Naive thymus-derived CD4-positive, alpha-beta T cell (primary cell): ENCODE measurements around the gene TBCD. TPM values are rescaled to one million over a fixed set of nuclear protein-coding genes. Genes with fewer than 3 reads are reported as not detected.

ENCODE experiments used
- ATAC-seq: fragments of 150-1000 bp; cut with Tn5 transposase; 2 replicates; pipeline ENCODE4 v1.10.0; 2021; ENCODE audit warnings: mild to moderate bottlenecking, moderate library complexity
- CTCF ChIA-PET: fragments of 350-600 bp; sonication (Branson Sonifier 250); formaldehyde crosslinking; loops from one replicate; lab custom pipeline; 2021; ENCODE audit warnings: antibody characterized with exemption; lab: Charles Lee
- POLR2A ChIA-PET: fragments of 350-600 bp; sonication (Branson Sonifier 250); formaldehyde crosslinking; loops from one replicate; lab custom pipeline; 2021; ENCODE audit warnings: antibody characterized with exemption, inconsistent platforms; lab: Charles Lee
- DNase-seq, 9 donors: peaks; one replicate each; pipeline versions ENCODE4 v3.0.0 to v3.0.0-alpha.2; 2020 to 2022; ENCODE audit warnings: mixed read lengths in 1 of 9
- H3K27ac ChIP-seq: one replicate; pipeline ENCODE4 v1.7.0; 2013; ENCODE audit warnings: mild to moderate bottlenecking, low read depth, low read length, moderate library complexity
- H3K27me3 ChIP-seq, 2 donors: one replicate each; pipeline ENCODE4 v1.7.0; 2013; ENCODE audit warnings: low read length in 2 of 2, mild to moderate bottlenecking in 2 of 2, moderate library complexity in 2 of 2; ENCODE audit not compliant: control insufficient read depth in 2 of 2, insufficient read depth in 2 of 2
- H3K36me3 ChIP-seq, 3 experiments: 1 replicate in 2 of 3; 2 replicates in 1 of 3; pipeline ENCODE4 v1.7.0; 2013; ENCODE audit warnings: low read length in 3 of 3, mild to moderate bottlenecking in 3 of 3, moderate library complexity in 1 of 3; ENCODE audit not compliant: insufficient read depth in 3 of 3, control insufficient read depth in 2 of 3
- H3K4me1 ChIP-seq, 2 donors: one replicate each; pipeline ENCODE4 v1.7.0; 2013; ENCODE audit warnings: low read length in 2 of 2, mild to moderate bottlenecking in 2 of 2, moderate library complexity in 1 of 2; ENCODE audit not compliant: control insufficient read depth in 2 of 2, insufficient read depth in 2 of 2
- H3K4me3 ChIP-seq: 2 replicates; pipeline ENCODE4 v1.7.0; 2013; ENCODE audit warnings: mild to moderate bottlenecking, low read length
- H3K9me3 ChIP-seq, 3 experiments: 1 replicate in 2 of 3; 2 replicates in 1 of 3; pipeline ENCODE4 v1.7.0; 2013; ENCODE audit warnings: low read length in 3 of 3; ENCODE audit not compliant: control insufficient read depth in 2 of 3
- H3K27ac Mint-ChIP-seq, 9 donors: one replicate each; pipeline ENCODE4 v1.8.0; 2020 to 2022; ENCODE audit warnings: mixed read lengths in 9 of 9, mild to moderate bottlenecking in 8 of 9, moderate library complexity in 5 of 9, inconsistent platforms in 2 of 9
- H3K27me3 Mint-ChIP-seq, 5 donors: one replicate each; pipeline ENCODE4 v1.8.0; 2021 to 2022; ENCODE audit warnings: mixed read lengths in 5 of 5, mild to moderate bottlenecking in 1 of 5
- H3K36me3 Mint-ChIP-seq, 5 donors: one replicate each; pipeline ENCODE4 v1.8.0; 2020 to 2022; ENCODE audit warnings: mixed read lengths in 5 of 5, mild to moderate bottlenecking in 3 of 5, inconsistent platforms in 1 of 5
- H3K4me1 Mint-ChIP-seq, 7 donors: one replicate each; pipeline ENCODE4 v1.8.0; 2020 to 2022; ENCODE audit warnings: mixed read lengths in 7 of 7, mild to moderate bottlenecking in 3 of 7, inconsistent platforms in 1 of 7
- H3K4me3 Mint-ChIP-seq, 10 donors: one replicate each; pipeline ENCODE4 v1.8.0; 2020 to 2022; ENCODE audit warnings: mild to moderate bottlenecking in 10 of 10, mixed read lengths in 10 of 10, moderate library complexity in 6 of 10, inconsistent platforms in 2 of 10
- H3K9me3 Mint-ChIP-seq, 11 donors: one replicate each; pipeline ENCODE4 v1.8.0; 2020 to 2022; ENCODE audit warnings: mixed read lengths in 11 of 11, mild to moderate bottlenecking in 4 of 11, inconsistent platforms in 1 of 11, moderate library complexity in 1 of 11
- intact Hi-C, 2 donors: fragments of 100-400 bp; cut with micrococcal nuclease; formaldehyde crosslinking; loops; one replicate each; pipeline ENCODE4 v1.15.1; 2023
- polyA plus RNA-seq, 2 donors: library from polyadenylated mRNA; unstranded; fragments of 300-500 nt; fragmentation: Illumina TruSeq; gene quantifications; one replicate each; pipeline ENCODE4 v1.2.3, GENCODE V29; 2021
- total RNA-seq, 6 experiments: library from RNA in 5 of 6; stranded (reverse) in 5 of 6; gene quantifications; 1 replicate in 5 of 6; 2 replicates in 1 of 6; pipeline ENCODE4 v1.2.3 and lab custom pipeline; 2021 to 2026

Gene TBCD
- total and polyA plus RNA-seq, 7 experiments from 2014 or later = 61.5 to 255 (median 123) TPM

DNA sequence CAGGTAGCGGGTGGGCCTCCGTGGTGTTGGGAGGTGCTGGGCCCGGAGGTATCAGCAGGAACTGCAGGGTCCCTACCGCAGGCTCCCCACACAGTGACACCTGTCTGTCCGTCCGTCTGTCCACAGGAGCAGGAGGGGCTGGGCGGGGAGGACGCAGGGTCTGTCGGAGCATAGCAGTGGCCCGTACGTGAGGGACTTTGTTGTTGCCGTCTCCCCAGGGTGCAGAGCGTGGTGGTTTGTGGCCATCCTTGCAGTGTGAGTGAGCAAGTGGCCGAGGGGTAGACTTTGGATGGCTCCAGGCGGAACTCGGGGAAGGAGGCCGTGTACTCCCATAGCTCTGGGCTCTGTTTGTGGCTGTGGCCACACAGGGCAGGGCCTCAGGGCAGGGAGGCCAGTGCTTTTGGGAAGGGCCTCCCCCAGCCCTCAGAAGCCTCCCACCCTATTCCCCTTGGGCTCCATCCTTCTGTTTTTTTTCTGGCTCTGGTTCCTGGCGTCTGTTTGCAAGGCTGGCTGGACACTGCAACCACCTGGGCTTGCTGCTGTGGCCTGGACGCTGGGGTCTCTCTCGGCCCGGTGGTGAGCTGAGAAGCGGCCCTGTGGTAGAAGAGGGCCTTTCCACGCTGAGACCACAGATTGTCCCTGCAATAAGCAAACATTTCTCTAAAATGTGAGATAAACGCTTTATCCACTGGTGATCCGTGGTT is 128.9 kb downstream of the TBCD start:
- H3K27me3 ChIP-seq = no peaks in the 10 kb centered on the region
- Mint-ChIP-seq H3K27ac (peak overlapping the region; percentile 42 to 100 (median 77)), H3K4me1 (peaks cover 50 to 88% (median 71%) of the 10 kb centered on the region in 7 donors), H3K27me3 (no peaks in the 10 kb centered on the region), H3K9me3 (peaks cover 0 to 2% (median 0%) of the 10 kb centered on the region in 11 donors), H3K36me3 (peaks cover 5 to 33% (median 11%) of the 10 kb centered on the region in 5 donors), H3K4me3 (peak overlapping the region in 5 of 10 donors; percentile 3 to 99 (median 48))
- intact Hi-C loops = no loop called here
- H3K9me3 ChIP-seq = no peaks in the 10 kb centered on the region
- no peak overlapping the region for H3K27ac ChIP-seq
- ATAC-seq = no peak
- ChIA-PET POLR2A (interaction anchor here (0.9 to 6.3 kb wide), 3 partner anchors 9 to 17 kb away, joined by 4 to 84 read pairs (median 4); no protein-coding TSS in a partner anchor), CTCF (interaction anchor here (1.6 kb wide), 1 partner anchor 16 kb away, joined by 7 read pairs; no protein-coding TSS in a partner anchor)
- H3K36me3 ChIP-seq = peaks cover 0 to 3% (median 0%) of the 10 kb centered on the region in 3 experiments
- H3K4me3 ChIP-seq = no peak overlapping the region
- no peak for DNase-seq
- peaks cover 45 to 46% of the 10 kb centered on the region in 2 donors for H3K4me1 ChIP-seq

DNA sequence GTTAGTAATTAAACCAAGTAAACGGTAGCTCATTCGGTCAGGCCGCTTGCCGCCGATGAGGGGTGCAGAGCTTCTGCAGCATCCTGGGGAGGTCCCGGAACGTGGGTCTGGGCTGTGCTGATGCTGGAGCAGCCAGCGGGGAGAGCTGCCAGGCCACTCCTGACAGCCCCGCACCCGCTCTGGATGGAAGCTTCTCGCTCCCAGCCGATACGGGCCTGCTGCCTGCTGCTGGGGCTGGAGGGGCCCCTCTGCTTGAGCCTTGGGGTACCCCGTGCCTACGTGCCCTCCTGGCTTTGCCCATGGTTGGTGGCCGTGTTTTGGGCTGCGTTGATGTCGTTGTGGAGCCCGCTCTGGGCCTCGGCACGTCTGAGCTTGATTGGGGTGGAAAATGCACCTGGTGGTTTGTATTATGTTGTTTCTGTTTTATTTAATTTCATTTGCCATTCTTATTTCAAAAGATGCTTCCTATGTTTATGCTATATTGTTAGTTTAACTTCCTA is 129.5 kb downstream of the TBCD start:
- H3K27ac ChIP-seq = peak overlapping the region; percentile 75

DNA sequence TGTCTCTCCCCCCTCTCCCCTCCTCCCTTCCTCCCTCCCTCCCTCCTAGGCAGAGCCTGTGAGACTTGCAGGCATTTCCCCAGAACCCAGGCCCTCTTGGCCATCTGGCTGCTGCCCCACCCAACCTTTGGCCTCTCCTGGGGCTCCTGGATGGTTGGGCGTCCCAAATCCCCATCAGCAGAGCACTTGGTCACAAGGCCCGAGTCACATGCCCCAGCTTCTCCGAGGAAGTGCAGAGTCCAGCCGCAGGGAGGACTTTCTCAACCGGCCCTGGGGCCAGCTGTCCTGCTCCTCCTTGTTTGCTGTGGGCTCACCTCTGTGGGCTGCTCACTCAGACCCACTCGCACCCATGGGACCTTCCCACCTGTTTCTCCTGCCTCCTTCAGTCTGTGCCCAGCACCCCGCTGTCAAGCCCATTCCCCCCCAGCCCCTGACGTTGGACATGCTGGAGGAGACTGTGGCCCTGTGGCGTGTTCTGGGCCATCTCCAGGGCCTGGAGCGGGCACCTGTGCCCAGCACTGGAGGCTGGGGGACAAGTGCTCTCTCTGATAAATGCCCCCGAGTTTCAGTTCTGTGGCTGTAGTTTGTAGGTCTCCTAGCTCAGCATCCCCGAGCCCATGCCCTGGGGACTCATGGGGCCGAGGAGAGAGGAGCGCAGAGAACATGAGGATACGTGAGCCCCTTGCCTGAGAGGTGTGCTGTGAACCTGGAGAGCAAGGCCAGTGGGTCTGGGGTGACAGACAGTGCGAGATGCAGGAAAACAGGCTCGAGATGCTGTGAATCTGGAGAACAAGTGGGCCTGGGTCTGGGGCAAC is 130.2 kb downstream of the TBCD start:
- Histone ChIP-seq H3K36me3 (no peaks in the 10 kb centered on the region), H3K4me1 (peaks cover 51% of the 10 kb centered on the region in 2 donors), H3K27ac (peak overlapping the region; percentile 75), H3K4me3 (peak overlapping the region; percentile 47), H3K9me3 (no peaks in the 10 kb centered on the region), H3K27me3 (no peaks in the 10 kb centered on the region)
- ChIA-PET CTCF (interaction anchor here (1.4 to 1.6 kb wide), 2 partner anchors 17 to 100 kb away, joined by 3 to 7 read pairs; no protein-coding TSS in a partner anchor), POLR2A (interaction anchor here (0.9 to 6.3 kb wide), 4 partner anchors 11 to 18 kb away, joined by 4 to 84 read pairs (median 17); no protein-coding TSS in a partner anchor)
- ATAC-seq (no peak), DNase-seq (no peak)
- H3K4me1 Mint-ChIP-seq = peaks cover 51 to 90% (median 78%) of the 10 kb centered on the region in 7 donors
- peak overlapping the region; percentile 90 to 100 (median 99) for H3K27ac Mint-ChIP-seq
- H3K4me3 Mint-ChIP-seq = peak overlapping the region; percentile 81 to 99 (median 90)
- H3K9me3 Mint-ChIP-seq = peaks cover 0 to 2% (median 0%) of the 10 kb centered on the region in 11 donors
- H3K27me3 Mint-ChIP-seq = no peaks in the 10 kb centered on the region
- intact Hi-C loops = loop anchor here (1.0 to 2.0 kb wide), 2 partner anchors 17 to 18 kb away; no protein-coding TSS in a partner anchor
- peaks cover 5 to 39% (median 12%) of the 10 kb centered on the region in 5 donors for H3K36me3 Mint-ChIP-seq

More for the DNA sequence above, 129.5 kb downstream of the TBCD start:
- peaks cover 51% of the 10 kb centered on the region in 2 donors for H3K4me1 ChIP-seq
- no peaks in the 10 kb centered on the region for H3K9me3 ChIP-seq
- Mint-ChIP-seq H3K36me3 (peaks cover 5 to 35% (median 11%) of the 10 kb centered on the region in 5 donors), H3K4me3 (peak overlapping the region in 9 of 10 donors; percentile 21 to 99 (median 43)), H3K27me3 (no peaks in the 10 kb centered on the region), H3K4me1 (peaks cover 51 to 90% (median 76%) of the 10 kb centered on the region in 7 donors), H3K9me3 (peaks cover 0 to 2% (median 0%) of the 10 kb centered on the region in 11 donors), H3K27ac (peak overlapping the region; percentile 87 to 100 (median 99))
- H3K27me3 ChIP-seq = no peaks in the 10 kb centered on the region
- ATAC-seq (no peak), DNase-seq (no peak)
- intact Hi-C loops = no loop called here
- no peaks in the 10 kb centered on the region for H3K36me3 ChIP-seq
- no peak overlapping the region for H3K4me3 ChIP-seq
- ChIA-PET CTCF (interaction anchor here (1.6 kb wide), 1 partner anchor 17 kb away, joined by 7 read pairs; no protein-coding TSS in a partner anchor), POLR2A (interaction anchor here (0.9 to 6.3 kb wide), 3 partner anchors 10 to 16 kb away, joined by 4 to 84 read pairs (median 4); no protein-coding TSS in a partner anchor)

DNA sequence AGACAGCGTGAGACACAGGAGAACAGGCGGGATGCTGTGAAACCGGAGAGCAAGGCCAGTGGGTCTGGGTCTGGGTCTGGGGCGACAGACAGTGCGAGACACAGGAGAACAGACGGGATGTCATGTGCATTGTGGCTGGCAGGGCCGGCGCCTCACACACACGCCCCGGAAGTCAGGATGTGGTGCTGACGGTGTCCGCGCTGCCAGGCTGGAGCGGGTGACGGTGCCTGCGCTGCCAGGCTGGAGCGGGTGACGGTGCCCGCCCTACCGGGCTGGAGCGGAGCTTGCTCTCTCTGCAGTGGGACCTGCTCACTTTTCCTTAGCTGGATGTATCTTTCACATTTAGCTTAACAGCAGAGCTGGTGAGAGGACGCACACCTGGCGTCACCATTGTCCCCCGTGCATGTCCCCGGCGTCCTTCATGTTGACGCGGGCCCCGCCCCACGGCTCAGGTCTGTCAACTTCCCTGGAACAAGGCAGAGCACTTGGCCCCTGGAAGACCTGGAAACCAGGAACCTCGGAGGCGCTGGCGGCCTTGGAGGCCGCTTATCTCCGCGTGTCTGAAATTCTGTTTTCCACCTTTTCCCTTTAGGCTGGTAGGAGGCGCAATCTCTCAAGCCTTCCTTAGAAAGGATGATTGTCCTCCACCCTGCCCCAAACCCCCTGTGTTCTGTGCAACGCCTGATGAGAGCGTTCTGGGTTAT is 131.0 kb downstream of the TBCD start:
- Mint-ChIP-seq H3K27ac (peak overlapping the region; percentile 90 to 100 (median 99)), H3K36me3 (peaks cover 9 to 46% (median 18%) of the 10 kb centered on the region in 5 donors), H3K9me3 (peaks cover 0 to 2% (median 0%) of the 10 kb centered on the region in 11 donors), H3K4me3 (peak overlapping the region; percentile 81 to 99 (median 90)), H3K27me3 (no peaks in the 10 kb centered on the region), H3K4me1 (peaks cover 58 to 93% (median 85%) of the 10 kb centered on the region in 7 donors)
- Histone ChIP-seq H3K27ac (peak overlapping the region; percentile 75), H3K9me3 (no peaks in the 10 kb centered on the region), H3K4me3 (peak overlapping the region; percentile 47), H3K4me1 (peaks cover 51% of the 10 kb centered on the region in 2 donors), H3K36me3 (no peaks in the 10 kb centered on the region), H3K27me3 (no peaks in the 10 kb centered on the region)
- POLR2A ChIA-PET = interaction anchor here (0.6 to 6.3 kb wide), 5 partner anchors 11 to 32 kb away, joined by 3 to 84 read pairs (median 4); no protein-coding TSS in a partner anchor
- peak; percentile 92 for ATAC-seq
- peak; percentile 55 to 87 (median 80) for DNase-seq
- intact Hi-C loops = loop anchor here (1.0 to 2.0 kb wide), 2 partner anchors 18 to 19 kb away; no protein-coding TSS in a partner anchor
- CTCF ChIA-PET = interaction anchor here (0.6 to 1.4 kb wide), 2 partner anchors 29 to 101 kb away, joined by 3 read pairs; no protein-coding TSS in a partner anchor

DNA sequence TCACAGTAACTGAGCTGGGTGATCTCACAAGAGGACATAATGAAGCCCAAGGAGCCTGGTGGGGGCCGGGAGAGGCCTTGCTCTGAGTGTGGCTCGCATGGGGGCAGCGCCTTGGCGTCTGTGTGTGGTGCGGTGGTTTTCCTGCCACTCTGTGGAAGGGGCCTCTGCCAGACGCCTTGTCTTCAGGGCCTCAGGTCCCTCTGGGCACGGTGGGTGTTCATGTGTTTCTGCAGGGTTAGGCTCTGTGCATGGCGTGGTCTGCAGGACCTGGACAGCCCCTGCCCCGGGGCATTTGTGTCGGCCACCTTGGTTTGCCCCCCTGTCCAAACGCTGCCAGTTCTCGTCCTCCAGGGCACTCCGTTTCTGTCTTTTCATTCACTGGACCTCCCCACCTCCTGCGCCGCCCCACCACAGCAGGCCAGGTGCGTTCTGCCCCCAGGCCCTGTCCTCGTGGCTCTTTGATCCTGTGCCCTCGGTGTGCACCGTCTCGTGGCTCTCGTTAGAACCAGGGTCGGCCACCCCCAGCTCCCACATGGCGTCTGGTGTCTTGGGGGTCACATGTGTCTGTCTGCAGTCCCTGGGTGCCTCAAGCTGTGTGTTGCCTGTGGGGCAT is 131.7 kb downstream of the TBCD start:
- H3K36me3 Mint-ChIP-seq = peaks cover 9 to 44% (median 19%) of the 10 kb centered on the region in 5 donors
- no peaks in the 10 kb centered on the region for H3K27me3 Mint-ChIP-seq
- H3K27ac Mint-ChIP-seq = peak overlapping the region; percentile 90 to 100 (median 99)
- H3K27me3 ChIP-seq = no peaks in the 10 kb centered on the region
- H3K36me3 ChIP-seq = no peaks in the 10 kb centered on the region
- peaks cover 0 to 2% (median 0%) of the 10 kb centered on the region in 11 donors for H3K9me3 Mint-ChIP-seq
- intact Hi-C loops = loop anchor here in 1 of 2 donors (2.0 kb wide), 1 partner anchor 19 kb away; no protein-coding TSS in a partner anchor
- DNase-seq = no peak
- no peaks in the 10 kb centered on the region for H3K9me3 ChIP-seq
- H3K4me1 ChIP-seq = peaks cover 51% of the 10 kb centered on the region in 2 donors
- no peak for ATAC-seq
- CTCF ChIA-PET = interaction anchor here (0.6 to 1.4 kb wide), 3 partner anchors 18 to 102 kb away, joined by 3 read pairs; no protein-coding TSS in a partner anchor
- POLR2A ChIA-PET = interaction anchor here (0.6 to 6.3 kb wide), 5 partner anchors 10 to 31 kb away, joined by 3 to 84 read pairs (median 4); no protein-coding TSS in a partner anchor
- peaks cover 58 to 92% (median 85%) of the 10 kb centered on the region in 7 donors for H3K4me1 Mint-ChIP-seq
- H3K4me3 Mint-ChIP-seq = peak overlapping the region; percentile 80 to 99 (median 88)
- H3K4me3 ChIP-seq = peak overlapping the region; percentile 47
- peak overlapping the region; percentile 54 for H3K27ac ChIP-seq
